Amniotic epithelial cell (primary cell): Measurements from ENCODE around the gene ACKR2.
A peak's percentile ranks its signal among the peaks of the same experiment; 100 is the strongest.

Experiments
- DNase-seq: peaks from one replicate; pipeline ENCODE4 v3.0.0-alpha.2; 2010; ENCODE audit warnings: low read depth

Gene ACKR2, protein sequence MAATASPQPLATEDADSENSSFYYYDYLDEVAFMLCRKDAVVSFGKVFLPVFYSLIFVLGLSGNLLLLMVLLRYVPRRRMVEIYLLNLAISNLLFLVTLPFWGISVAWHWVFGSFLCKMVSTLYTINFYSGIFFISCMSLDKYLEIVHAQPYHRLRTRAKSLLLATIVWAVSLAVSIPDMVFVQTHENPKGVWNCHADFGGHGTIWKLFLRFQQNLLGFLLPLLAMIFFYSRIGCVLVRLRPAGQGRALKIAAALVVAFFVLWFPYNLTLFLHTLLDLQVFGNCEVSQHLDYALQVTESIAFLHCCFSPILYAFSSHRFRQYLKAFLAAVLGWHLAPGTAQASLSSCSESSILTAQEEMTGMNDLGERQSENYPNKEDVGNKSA

DNA sequence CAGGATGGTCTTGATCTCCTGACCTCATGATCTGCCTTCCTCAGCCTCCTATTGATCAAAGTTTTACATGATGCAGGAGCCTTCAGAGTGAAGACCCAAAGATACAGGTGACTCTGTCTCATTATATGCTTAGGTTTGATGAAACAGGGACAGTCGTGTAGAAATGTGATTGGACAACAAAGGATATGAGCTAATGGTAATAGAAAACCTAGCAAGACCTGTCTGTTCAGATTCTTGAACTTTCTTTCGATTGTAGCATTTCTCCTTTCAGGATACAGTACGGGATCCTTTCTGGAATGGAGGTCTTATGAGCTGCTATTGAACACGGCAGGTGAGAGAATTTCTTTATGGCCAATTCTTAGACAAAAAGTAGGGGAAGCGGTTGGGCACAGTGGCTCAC is at the start of gene ACKR2:
ACKR2 (plus strand) TSS at position 244 of the 400 bp plus-strand sequence. CDS start 55,058 bp downstream, outside the sequence.
- no peak for DNase-seq

DNA sequence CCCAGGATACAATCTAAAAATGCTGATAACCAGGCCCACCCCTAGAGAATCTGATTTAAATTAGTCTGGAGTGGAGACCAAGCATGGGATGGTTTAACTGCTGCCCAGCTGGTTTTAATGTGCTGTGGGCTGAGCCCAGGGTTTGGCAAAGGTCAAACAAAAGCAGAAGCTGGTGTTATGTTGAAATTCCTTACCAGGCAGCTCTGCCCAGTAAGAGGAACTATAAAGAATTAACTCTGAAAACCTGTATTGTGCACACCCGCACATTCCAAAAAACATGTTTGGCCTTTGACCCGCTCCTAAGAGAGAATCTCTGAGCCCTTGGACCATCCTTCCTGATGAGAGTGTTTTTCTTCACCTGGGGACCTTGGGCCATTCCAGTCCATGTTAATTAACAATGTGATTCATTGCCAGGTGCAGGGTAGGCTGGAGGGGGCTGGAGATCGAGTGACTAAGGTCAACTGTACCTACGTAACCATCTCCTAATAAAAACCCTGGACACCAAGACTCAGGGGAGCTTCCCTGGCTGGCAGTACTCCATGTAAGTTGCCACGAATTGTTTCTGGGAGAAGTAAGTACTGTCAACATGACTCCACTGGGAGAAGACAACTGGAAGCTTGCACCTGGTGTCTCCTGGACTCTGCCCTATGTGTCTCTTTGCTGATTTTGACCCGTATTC is 47.1 kb upstream of the ACKR2 start:
- no peak for DNase-seq

DNA sequence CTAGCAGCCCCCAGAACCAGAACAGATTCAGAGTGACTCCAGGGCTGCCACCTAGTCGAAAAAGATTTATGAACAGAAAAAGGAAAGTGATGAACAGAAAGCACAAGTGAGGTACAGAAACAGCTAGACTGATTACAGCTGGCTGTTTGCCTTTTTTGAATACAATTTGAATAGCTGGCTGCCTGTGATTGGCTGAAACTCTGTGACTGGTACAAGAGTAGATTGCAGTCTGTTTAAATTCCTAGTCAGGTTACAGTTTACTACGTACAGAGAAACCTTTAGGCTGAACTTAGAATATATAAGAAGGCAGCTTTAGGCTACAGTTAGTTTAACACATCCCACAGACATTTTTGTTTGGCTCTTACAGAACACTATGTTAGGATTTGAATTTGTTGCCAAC is 46.2 kb upstream of the ACKR2 start:
- peak; percentile 78 for DNase-seq

DNA sequence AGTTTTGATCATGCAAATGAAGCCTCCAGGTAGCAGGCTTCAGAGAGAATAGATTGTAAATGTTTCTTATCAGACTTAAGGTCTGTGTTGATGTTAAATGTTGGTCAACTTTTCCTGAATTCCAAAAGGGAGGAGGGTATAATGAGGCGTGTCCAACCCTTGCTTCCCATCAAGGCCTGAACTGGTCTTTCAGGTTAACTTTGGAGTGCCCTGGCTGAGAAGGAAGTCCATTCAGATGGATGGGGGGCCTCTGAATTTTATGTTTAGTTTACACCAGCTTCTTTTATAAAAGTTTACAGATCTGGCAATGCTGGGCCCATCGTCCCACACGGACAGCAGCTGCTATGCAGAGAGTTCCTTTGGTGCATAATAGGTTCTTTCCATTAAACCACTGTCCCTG is 45.1 kb upstream of the ACKR2 start:
- no peak for DNase-seq

DNA sequence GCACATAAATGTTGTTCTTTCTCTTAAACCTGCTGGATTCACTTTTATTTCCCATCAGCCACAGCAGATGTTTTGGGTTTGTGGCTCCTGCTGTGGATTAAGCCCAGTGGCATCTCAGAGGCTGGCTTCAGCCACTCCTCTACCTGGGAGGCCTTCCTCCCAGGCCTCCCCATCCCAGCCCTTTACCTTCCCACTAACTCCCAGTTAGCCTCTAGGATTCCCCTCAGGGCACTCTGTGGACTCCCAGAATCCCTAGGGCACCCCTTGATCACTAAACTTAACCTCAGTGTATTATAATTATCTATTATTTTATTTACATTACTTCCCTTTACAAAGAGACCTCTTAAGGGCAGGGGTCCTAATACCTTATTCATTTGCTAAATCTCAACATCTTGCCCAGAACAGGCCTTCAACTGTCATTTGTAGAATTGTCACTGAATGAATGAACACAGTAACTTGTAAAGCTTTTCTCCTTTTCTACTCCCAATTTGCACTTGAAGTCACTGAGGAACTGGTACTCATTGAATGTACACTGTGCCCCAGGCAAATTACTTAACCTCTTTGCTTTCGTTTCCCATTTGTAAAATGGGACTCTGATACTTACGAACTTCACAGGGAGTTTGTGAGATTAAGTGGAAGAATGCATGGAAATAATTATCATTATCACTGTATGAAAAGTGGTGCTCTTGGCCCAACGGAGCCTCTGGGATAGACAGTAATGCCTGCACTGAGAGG is 44.5 kb upstream of the ACKR2 start:
- no peak for DNase-seq

DNA sequence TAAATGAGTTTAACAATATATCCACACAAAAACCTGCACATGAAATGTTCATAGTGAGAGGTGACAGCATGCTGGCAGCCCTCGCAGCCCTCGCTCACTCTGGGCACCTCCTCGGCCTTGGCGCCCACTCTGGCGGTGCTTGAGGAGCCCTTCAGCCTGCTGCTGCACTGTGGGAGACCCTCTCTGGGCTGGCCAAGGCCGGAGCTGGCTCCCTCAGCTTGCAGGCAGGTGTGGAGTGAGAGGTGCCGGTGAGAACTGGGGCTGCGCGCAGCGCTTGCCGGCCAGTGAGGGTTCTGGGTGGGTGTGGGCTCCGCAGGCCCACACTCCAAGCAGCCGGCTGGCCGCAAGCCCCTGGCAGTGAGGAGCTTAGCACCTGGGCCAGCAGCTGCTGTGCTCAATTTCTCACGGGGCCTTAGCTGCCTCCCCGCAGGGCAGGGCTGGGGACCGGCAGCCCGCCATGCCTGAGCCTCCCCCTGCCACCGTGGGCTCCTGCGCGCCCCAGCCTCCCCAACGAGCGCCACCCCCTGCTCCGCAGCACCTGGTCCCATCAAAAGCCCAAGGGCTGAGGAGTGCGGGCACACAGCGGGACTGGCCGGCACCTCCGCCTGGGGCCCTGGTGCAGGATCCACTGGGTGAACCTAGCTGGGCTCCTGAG is 39.6 kb upstream of the ACKR2 start:
- no peak for DNase-seq

DNA sequence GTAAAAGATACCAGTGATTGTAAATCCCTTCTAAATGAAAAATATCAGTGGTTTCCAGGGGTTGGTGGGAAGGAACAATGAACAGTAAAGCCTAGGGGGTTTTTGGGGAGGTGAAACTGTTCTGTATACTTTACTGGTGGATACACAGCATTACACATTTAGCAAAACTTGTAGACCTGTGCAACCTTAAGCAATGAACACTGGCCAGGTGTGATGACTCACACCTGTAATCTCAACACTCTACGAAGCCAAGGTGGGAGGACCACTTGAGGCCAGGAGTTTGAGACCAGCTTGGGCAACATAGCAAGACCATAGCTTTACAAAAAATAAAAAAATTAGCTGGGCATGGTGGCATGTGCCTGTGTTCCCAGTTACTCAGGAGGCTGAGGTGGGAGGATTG is 38.0 kb upstream of the ACKR2 start:
- no peak for DNase-seq

DNA sequence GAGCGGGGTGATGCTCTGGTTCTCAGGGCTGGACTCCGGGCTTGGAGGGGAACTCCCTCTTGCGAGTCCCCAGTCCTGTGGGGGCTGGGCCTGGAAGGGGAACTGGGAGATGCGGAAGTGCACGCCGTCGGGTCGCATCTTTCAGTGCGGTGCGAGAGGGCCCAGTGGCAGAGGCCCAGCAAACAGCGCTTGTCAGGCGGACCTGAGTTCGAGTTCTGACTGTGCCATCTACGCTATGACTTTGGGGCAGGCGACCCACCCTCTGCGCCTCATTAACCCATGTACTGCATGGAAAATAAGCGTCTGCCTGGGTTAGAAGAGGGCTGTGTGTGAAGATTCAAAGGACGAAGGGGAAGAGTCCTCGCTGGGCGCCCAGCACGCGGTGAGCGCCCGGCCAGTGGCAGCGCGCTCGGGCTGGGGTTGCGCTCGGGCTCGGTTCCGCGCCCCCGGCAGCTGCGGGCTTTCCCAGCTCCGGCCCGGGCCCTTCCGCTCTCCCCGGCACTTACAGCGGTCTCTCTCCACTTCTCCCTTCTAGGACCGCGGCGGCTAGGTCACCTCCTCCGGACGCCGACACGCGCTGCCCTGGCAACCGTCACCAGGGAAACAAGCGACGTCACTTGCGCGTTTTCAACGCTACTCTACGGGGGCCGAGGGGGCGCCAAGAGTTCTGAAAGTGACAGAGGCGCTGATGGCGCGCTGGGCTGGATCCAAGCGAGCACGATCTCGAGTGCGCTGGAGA is 36.4 kb upstream of the ACKR2 start, which contains the start of gene CCDC13:
CCDC13 (minus strand) TSS at position 584 of the 739 bp plus-strand sequence. CDS start 14,908 bp downstream, outside the sequence.
- DNase-seq: peak; percentile 86

DNA sequence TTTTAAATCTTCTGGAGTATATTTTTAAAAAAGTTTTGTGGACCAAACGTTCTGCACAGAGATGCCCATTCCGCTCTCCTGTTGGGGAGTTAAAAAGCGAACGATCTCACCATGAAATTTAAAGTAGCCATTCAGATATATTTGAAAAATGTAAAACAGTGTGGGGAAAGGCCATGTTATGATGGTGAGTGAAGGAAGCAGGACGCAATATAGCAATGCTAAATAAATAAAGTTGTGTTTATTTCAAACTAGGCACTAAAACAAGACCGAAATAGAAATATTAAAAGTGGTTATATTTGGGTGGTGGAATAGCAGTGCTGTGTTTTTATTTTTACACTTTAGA is 35.9 kb upstream of the ACKR2 start:
- DNase-seq: no peak

DNA sequence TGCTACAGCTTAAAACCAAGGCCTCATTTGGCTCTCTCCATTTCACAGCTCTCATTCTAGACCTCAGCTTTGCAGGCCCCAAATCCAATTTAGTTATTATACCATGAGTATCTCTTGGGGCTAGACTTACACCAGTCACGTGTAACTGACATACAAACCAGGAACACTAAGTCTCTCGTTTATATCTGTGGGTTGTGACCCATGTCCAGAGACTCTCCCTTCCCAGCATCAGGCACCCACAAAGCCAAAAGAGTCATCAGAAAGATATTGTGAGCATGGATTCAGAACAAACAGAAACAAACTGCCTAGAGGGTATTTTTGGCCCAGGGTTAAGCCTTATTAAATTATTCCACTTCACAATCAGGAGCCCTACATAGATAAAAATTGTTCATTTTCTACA is 30.6 kb upstream of the ACKR2 start:
- DNase-seq: peak; percentile 97

DNA sequence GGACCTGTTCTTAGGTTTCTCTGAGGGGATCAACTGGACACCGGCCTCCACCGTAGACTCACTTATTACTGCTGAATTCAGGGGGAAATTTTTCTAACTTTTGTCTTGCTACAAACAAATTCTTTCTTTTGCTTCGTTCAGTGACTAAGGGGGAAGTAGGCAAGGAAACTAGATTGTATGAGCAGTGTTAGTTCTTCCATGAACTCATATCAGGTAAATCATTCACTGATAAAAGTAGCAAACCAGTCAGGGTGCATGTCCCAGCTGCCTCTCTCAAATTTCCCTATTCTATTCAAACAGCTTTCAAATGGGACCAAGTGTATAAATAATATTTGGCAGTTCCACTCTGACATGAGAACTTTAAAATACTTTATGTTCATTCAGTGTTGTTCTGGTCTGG is 28.8 kb upstream of the ACKR2 start:
- DNase-seq: peak; percentile 7

DNA sequence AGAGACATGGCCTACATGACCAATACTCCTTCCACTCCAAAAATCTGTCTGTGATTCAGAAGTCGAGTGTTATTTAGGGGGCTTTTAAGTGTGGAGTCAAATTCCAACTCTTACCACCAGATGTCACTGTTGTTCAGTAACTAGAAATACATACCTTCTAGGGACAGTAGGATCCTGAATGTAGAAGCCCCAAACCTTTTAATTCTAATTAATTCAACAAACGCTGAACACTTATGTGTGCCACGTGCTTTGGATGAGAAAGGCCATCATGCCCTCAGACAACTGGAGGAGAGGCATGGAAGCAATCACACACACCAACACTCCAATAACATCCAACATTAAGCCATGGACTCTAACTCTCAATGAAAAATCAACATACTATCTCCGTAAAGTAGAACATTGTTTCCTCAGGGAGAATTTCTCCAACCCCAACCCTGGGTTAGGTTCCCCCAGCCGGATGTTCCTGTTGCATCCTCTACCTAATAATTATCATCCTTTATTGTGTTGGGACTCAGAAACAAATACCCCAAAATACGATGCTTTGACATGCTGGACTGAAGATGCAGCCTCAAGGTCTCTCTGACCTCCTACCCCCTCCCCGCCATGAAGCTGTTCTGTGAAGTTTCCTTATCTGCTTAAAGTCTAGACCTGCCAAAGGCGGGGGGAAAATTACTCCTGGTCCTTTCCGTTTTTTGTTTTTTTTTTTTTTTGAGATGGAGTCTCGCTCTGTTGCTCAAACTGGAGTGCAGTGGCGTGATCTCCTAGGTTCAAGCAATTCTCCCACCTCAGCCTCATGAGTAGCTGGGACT is 28.1 kb upstream of the ACKR2 start:
- peak; percentile 73 for DNase-seq

DNA sequence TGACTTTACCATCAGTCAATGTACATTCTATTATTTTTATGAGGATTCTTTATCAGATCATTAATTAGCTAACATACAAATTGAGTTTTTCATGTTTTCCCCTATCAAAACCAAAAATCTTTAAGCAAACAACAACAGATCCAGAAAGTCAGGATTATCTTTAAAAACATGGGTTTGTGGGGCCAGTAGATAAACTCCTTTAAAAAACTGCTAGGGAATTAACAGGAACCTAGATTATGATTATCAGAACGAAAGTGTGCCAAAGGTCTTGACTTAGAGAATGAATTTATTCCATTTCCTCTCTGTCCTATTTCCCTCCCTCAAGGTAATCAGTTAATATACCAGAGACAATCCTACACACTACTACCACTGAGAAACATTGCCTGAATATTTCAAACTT is 23.0 kb upstream of the ACKR2 start:
- no peak for DNase-seq

DNA sequence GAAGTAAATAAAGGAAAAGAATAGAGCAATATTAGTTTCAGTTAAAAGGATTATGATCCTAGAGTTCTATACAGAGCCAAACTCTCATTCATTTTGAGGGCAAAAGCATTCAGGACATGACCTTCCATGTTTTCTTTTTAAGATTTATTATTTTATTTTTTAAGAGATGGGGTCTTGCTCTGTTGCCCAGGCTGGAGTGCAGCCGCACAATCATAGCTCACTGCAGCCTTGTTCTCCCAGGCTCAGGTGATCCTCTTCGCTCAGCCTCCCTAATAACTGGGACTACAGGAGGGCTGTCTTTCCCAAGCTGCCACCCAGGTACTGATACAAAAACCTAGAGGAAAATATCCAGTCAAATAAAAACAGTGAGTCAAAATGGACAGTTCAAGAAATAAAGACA is 22.6 kb upstream of the ACKR2 start:
- DNase-seq: no peak

DNA sequence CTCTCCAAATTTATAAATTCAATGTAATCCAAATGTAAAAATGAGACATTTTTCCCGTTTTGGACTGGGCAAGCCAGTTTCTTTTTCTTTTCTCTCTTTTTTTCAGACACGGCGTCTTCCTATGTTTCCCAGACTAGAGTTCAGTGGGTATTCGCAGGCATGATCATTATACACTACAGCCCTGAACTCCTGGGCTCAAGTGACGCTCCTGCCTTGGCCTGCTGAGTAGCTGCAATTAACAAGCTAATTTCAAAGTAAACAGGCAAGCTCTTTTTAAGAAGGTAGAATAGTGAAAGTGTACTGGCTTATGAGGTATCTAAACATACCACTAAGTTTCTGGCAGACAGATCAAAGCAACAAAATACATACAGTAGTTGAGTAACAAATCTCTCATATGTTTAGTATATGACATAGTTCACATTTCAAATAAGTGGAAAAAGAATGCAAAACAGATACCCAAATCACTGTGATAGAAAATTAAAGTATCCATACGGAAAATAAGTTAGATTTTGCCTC is 18.5 kb upstream of the ACKR2 start:
- peak; percentile 16 for DNase-seq

DNA sequence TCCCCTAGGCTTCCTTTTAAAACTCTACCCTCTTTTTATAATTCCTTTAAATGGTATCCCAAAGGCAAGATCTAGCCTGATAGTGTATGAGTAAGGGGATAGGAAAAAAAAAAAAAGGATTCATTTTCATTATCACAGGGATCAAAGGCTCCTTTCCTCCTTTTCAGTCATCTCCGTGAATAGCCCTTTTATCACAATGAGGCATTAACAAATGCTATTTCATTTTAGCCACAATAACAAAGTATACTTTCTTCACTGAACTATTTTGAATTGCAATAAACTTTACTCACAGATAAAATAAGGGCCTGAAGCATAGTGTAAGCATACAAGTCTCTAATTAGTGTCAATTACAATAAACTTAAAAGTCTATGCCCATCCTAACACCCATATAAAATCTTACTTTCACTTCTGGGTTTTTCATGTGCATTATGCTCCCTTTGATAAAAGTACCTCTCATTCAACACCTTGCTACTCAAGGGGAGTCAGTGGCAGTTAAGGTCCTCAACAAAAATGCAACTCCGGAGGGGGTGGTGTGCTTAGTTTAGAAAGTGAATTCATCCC is 13.5 kb upstream of the ACKR2 start:
- no peak for DNase-seq

DNA sequence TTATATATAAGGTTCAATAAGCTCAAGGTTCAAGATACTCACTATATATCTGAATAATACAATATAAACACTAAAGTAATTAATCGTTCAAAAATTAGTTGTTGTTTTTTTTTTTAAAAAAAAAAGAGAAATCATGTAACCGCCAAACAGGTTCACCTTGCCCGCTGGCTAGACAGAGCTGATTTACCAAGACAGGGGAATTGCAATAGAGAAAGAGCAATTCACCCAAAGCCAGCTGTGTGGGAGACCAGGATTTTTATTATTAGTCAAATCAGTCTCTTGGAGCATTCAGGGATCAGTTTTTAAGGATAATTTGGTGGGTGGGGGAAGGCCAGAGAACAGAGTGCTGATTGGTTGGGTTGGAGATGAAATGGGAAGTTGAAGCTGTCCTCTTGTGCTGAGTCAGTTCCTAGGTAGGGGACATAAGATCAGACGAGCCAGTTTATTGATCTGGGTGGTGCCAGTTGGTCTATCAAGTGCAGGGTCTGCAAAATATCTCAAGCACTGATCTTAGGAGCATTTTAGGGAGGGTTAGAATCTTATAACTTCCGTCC is 12.8 kb upstream of the ACKR2 start:
- DNase-seq: no peak

DNA sequence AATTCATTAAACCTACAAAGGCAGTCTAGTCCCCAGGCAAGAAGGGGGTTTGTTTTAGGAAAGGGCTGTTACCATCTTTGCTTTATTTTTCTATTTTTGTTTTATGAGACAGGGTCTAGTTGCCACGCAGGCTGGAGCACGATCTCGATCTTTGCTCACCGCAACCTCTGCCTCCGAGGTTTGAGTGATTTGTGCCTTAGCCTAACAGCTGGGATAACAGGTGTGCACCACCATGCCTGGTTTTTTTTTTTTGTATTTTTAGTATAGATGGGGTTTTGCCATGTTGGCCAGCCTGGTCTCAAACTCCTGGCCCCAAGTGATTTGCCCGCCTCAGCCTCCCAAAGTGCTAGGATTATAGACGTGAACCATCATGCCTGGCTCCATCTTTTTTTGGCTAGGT is 9.9 kb upstream of the ACKR2 start:
- DNase-seq: no peak

DNA sequence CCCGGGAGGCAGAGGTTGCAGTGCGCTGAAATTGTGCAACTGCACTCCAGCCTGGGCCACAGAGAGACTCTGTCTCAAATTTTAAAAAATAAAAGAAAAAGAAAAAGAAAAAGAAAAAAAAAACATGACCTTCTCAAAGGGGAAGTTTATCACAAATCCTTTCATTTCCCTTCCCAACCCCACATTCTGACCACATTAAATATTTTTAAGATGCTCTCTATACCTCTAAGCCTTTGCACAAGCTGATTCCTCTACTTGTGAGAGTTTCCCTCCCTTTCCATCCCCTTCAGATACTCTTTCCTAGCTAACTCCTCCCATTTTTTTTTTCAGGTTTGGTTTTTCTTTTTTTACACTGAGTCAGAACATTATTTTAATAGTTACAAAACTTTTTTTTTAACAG is 9.0 kb upstream of the ACKR2 start:
- no peak for DNase-seq

DNA sequence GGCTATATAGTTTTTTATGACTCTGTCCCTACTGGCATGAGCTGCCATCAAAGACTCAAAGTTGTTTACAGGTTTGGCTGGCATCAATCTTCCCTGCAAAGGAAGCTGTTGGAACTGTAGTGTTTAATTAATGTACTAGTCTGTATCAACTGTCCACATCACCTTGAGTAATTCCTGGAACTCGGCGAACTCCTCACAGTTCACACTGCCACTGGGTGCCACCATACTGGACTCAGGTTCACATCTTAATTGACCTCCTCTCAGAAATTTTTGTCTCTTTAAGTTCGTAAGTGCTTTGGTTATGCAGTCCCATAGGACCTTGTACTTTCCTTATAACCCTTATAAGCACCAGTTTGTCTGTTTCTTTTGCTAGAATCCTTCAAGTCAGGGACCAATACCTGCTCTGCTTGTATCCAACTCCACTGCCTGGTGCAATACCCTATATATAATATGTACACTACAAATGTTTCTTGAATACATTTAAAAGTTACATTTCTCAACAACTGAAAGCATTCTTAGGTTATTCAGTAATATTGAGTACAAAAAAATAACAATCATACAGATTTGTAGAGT is 8.1 kb upstream of the ACKR2 start:
- no peak for DNase-seq
